Neutrophil (primary cell): ENCODE measurements around the gene DUOXA1.

Source experiments
- H3K27ac ChIP-seq: fragments of 200-600 bp; sonication (generic); 2 replicates; pipeline ENCODE4 v1.5.1; 2016; ENCODE audit warnings: mild to moderate bottlenecking, moderate library complexity
- H3K27me3 ChIP-seq: fragments of 200-600 bp; sonication (generic); 2 replicates; pipeline ENCODE4 v1.6.0; 2016; ENCODE audit warnings: mild to moderate bottlenecking
- H3K36me3 ChIP-seq: fragments of 200-600 bp; sonication (generic); 2 replicates; pipeline ENCODE4 v1.5.1; 2017
- H3K4me1 ChIP-seq, 2 experiments: fragments of 200-600 bp in 1 of 2; sonication (generic) in 1 of 2; 1 replicate in 1 of 2; 2 replicates in 1 of 2; pipeline versions ENCODE4 v1.5.1 to v1.6.1; 2013 to 2016; ENCODE audit warnings: low read depth in 1 of 2, low read length in 1 of 2, mild to moderate bottlenecking in 1 of 2, moderate library complexity in 1 of 2; ENCODE audit not compliant: control insufficient read depth in 1 of 2, insufficient read depth in 1 of 2
- H3K4me3 ChIP-seq, 2 experiments: fragments of 200-600 bp in 1 of 2; sonication (generic) in 1 of 2; 1 replicate in 1 of 2; 2 replicates in 1 of 2; pipeline ENCODE4 v1.5.1; 2013 to 2016; ENCODE audit warnings: low read depth in 1 of 2, low read length in 1 of 2, mild to moderate bottlenecking in 1 of 2, moderate library complexity in 1 of 2
- H3K9me3 ChIP-seq: fragments of 200-600 bp; sonication (generic); 2 replicates; pipeline ENCODE4 v1.5.1; 2016
- TF ChIP-seq, protein P1 (sequence below): fragments of 200-600 bp; sonication (generic); IDR thresholded peaks from 2 replicates; pipeline ENCODE4 v1.5.1; 2016; ENCODE audit warnings: antibody characterized with exemption

The DUOXA1 gene

DNA sequence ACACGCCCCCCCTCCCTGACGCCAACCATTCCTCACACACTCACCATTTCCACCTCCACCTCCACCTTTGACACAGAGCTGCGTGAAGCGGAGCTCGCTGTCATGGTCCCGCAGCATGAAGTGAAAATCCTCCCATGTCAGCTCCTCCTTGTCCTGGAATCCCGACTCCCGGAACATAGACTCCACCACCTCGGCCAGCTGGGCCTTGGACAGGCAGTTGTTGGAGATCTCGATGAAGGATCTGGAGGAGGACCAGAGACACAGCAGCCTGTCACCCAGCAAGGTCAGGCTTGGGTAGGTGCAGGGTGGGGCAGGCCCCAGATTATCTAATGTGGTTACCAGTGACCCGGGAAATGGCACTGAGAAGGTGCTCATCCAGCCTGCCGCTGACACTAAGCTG is 27.9 kb downstream of the DUOXA1 start:
- Histone ChIP-seq H3K27me3 (peaks cover 16% of the 10 kb centered on the region), H3K27ac (no peak overlapping the region), H3K36me3 (no peaks in the 10 kb centered on the region), H3K4me3 (no peak overlapping the region), H3K9me3 (no peaks in the 10 kb centered on the region), H3K4me1 (no peaks in the 10 kb centered on the region)
- TF ChIP-seq, protein P1, sequence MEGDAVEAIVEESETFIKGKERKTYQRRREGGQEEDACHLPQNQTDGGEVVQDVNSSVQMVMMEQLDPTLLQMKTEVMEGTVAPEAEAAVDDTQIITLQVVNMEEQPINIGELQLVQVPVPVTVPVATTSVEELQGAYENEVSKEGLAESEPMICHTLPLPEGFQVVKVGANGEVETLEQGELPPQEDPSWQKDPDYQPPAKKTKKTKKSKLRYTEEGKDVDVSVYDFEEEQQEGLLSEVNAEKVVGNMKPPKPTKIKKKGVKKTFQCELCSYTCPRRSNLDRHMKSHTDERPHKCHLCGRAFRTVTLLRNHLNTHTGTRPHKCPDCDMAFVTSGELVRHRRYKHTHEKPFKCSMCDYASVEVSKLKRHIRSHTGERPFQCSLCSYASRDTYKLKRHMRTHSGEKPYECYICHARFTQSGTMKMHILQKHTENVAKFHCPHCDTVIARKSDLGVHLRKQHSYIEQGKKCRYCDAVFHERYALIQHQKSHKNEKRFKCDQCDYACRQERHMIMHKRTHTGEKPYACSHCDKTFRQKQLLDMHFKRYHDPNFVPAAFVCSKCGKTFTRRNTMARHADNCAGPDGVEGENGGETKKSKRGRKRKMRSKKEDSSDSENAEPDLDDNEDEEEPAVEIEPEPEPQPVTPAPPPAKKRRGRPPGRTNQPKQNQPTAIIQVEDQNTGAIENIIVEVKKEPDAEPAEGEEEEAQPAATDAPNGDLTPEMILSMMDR, result no peak

DNA sequence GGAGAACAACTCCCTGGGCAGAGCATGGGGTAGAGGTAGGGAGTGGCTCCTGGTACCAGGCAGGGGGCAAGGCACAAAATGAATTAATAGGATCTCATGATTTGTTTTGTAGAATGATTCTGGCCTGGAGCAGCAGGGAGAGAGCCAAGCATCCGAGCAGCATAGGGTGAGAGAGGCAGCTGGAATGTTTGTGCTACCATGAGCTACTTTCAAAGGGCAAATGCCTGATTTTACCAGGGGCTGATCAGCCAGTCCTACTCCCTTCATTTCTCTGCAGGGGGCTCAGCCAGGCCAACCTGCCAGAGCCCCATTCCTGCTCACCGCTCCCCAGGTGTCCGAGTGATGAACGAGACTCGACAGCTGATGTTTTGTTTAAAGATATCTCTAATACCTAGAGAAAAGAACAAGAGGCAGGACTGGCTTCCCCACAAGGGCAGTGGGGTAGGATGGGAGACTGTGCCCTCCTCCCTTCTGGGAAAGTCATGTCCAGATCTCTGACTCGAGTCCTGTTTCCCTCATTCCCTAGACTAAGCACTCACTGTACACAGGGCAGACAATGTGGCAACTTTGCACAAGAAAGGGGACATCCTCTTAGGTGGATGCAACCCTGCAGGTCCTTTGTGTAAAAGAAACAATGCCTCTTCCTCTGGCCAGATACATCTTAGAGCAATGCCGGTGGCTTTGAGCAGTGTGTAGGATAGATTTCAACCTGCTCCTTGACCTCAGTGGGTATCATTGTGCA is 28.6 kb downstream of the DUOXA1 start:
- TF ChIP-seq, protein P1, result no peak
- Histone ChIP-seq H3K36me3 (no peaks in the 10 kb centered on the region), H3K27me3 (peaks cover 10% of the 10 kb centered on the region), H3K4me1 (no peaks in the 10 kb centered on the region), H3K9me3 (no peaks in the 10 kb centered on the region), H3K27ac (no peak overlapping the region), H3K4me3 (no peak overlapping the region)

DNA sequence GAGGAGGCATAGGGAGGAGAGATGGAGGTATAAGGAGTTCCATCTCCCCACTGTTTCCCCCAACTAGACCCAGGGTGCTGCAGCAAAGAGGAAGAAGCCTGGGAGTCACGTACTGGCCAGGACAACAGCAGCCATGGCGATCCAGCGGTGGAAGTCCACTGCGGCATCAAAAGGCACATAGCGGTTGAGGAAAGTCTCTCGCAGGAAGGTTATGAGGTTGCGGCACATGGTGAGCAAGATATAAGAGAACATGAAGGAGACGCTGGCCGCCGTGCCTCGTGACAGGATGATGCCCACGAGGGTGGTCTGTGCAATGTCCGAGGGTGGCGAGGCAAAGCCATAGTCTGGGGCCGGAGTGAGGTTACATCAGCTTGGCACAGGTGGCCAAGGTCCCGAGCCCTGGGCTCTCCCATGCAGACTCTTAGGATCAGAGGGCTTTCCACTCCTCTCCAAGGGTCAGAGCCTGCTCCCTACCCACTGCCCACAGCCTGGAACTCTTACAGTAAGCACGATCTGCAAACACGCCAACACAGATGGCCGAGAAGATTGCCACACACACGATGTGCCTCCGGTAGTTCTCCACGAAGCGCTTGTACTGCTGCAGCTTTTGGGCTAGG is 30.0 kb downstream of the DUOXA1 start:
- H3K9me3 ChIP-seq, result no peaks in the 10 kb centered on the region
- H3K27me3 ChIP-seq, result no peaks in the 10 kb centered on the region
- TF ChIP-seq, protein P1, result no peak
- no peaks in the 10 kb centered on the region for H3K36me3 ChIP-seq
- H3K4me1 ChIP-seq, result no peaks in the 10 kb centered on the region
- H3K27ac ChIP-seq, result no peak overlapping the region
- H3K4me3 ChIP-seq, result no peak overlapping the region

DNA sequence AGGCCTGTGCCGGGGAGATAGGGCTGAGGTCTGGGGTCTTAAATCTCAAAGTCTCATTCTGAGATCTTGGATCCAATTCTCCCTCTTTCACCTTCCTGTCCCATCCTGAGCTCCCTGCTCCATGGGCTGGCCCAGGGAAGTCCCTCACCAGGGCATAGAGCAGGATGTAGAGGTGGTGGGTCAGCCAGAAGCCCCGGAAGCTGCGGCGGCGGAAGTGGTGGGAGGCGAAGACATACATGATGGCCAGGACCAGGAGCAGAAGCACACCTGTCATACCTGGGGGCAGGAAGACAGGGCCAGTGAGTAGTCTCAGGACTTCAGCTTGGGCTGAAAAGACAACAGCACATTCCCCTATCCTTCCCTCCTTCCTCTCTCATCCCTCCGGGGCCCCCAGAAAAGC is 32.2 kb downstream of the DUOXA1 start:
- H3K27me3 ChIP-seq, result no peaks in the 10 kb centered on the region

DNA sequence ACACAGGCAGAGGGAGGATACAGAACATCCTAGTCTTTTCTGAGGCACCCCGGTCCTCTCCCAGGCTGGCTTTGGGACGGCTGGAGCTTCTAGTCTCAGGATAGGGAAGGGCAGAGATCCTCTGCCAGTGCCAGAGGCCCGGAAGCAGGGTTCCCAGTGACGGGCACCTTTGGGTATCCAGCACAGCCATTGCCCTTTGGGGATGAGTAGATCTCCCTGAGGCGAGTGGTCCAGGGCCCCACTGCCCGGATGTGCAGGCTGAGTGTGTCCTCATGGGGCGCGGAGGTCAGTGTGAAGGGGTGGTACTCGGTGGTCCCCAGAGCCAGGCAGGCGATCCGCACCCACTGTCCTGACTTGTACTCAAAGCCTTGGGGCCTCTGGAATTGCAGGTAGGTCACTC is 34.0 kb downstream of the DUOXA1 start:
- TF ChIP-seq, protein P1, result no peak
- Histone ChIP-seq H3K4me1 (no peaks in the 10 kb centered on the region), H3K36me3 (no peaks in the 10 kb centered on the region), H3K27ac (no peak overlapping the region), H3K9me3 (no peaks in the 10 kb centered on the region), H3K27me3 (no peaks in the 10 kb centered on the region), H3K4me3 (no peak overlapping the region)

More for the DNA sequence above, 32.2 kb downstream of the DUOXA1 start:
- Histone ChIP-seq H3K4me1 (no peaks in the 10 kb centered on the region), H3K4me3 (no peak overlapping the region), H3K27ac (no peak overlapping the region), H3K36me3 (no peaks in the 10 kb centered on the region), H3K9me3 (no peaks in the 10 kb centered on the region)
- TF ChIP-seq, protein P1, result no peak
